ENCODE results near the gene COL4A1.

The COL4A1 gene

DNA sequence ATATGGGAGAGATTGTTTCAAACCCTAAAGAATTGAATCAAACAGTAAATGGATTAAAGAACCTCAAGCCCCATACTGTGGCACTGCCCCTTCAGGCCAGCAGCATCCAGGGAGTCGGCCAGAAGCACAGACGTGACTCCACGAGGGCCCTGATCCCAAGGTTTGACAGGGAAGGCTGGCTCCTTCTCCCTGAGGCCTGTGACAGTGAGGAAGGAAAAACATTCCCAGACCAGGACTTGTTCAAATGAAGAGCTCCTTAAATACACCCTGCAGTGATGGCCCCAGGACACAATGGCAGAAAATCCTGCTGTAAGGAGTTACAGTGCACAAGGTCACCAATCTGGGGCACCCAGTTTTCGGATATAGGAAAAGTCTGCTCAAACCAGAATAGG is 91.0 kb downstream of the COL4A1 start:
- DNase-seq = no peak

- no peak for DNase-seq
Measured at GRCh38 chr13:110215606-110216005, 91.4 kb downstream of the COL4A1 start.

GRCh38 chr13:110214637-110215036 is 92.3 kb downstream of the COL4A1 start:
- no peak for DNase-seq

DNA sequence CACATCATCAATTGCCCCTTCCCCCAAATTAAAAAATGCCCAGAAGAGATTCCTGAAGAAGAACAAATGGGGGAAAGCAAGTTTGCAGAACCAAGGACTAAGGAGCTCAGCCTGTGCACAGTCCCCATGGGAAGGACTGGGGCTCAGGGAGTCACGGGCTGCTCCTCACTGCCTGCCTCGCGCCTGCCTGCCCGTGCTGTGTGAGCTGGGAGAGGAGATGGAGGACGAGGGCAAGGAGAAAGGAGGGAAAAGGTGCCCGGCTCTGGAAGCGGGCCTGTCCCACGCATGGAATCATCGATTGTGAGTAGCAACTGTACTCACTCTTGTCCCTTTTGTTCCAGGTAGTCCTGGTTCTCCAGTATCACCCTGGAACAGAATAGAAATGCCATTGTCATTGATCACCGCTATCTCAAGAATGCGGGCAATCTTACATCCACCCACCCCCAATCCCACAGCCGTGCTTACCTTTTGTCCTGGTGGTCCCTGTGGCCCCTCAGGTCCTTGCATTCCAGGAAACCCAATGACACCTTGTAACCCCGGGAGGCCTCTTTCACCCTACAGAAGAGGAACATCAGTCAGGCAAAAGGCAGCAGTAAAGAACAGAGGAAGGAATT is 93.4 kb downstream of the COL4A1 start:
- no peak for DNase-seq

- no peak for DNase-seq
Measured at GRCh38 chr13:110212529-110212928, 94.4 kb downstream of the COL4A1 start.

GRCh38 chr13:110211735-110212134 is 95.2 kb downstream of the COL4A1 start:
- DNase-seq = no peak

- DNase-seq = no peak
Measured at GRCh38 chr13:110211046-110211445, 95.9 kb downstream of the COL4A1 start.

- DNase-seq = no peak
Measured at GRCh38 chr13:110210604-110210985, 96.4 kb downstream of the COL4A1 start.

DNA sequence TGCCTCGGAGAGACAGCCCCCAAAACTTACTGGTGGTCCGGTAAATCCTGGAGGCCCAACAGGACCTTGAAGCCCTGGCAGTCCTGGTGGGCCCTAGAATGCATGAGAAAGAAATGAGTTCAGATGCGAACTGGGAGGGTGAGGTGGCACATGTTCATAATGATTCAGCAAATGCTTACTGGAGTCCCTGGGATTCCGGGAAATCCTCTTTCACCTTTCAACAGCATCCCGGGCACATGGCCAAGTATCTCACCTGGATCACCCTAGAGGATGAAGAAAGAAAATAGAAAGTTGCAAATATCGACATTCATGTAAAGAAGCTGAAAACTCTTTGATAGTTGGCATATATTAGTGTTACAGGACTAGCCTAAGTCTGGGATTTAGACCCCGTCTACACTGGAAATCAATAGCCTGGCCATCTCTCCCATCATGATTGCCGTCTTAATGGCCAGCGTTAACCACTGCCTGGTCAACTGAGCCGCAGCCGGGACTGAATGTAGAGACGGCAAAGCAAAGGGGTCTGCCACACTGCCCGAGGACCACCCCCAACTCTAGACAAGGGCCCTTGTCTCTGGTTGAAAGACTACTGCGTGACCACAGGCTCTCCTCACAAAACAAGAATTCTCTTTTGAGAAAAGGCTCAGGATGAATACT is 96.9 kb downstream of the COL4A1 start:
- DNase-seq = no peak

- no peak for DNase-seq
Measured at GRCh38 chr13:110208116-110208515, 98.8 kb downstream of the COL4A1 start.

DNA sequence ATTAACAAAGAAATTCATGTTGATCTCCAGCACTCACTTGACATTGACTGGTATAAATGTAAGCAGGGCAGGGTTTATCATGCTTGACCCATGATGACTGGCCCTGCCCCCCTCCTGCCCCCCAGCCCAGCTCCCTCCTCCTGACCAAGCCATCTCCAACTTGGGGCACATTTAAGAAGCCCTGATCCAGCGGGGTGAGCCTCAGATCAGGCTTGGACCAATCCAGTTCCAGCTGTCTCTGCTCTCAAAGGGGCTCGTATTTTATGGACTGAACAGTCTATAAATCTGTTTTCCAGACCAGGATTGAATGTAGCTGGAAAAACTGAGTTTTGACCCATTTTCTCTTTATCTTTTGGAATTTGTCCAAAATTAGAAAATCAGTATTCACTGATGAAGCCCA is 100.0 kb downstream of the COL4A1 start:
- no peak for DNase-seq

- no peak for DNase-seq
Measured at GRCh38 chr13:110206185-110206584, 100.8 kb downstream of the COL4A1 start.

GRCh38 chr13:110201114-110201513 is 105.8 kb downstream of the COL4A1 start:
- DNase-seq = no peak

- DNase-seq = no peak
Measured at GRCh38 chr13:110200276-110200870, 106.6 kb downstream of the COL4A1 start.

DNA sequence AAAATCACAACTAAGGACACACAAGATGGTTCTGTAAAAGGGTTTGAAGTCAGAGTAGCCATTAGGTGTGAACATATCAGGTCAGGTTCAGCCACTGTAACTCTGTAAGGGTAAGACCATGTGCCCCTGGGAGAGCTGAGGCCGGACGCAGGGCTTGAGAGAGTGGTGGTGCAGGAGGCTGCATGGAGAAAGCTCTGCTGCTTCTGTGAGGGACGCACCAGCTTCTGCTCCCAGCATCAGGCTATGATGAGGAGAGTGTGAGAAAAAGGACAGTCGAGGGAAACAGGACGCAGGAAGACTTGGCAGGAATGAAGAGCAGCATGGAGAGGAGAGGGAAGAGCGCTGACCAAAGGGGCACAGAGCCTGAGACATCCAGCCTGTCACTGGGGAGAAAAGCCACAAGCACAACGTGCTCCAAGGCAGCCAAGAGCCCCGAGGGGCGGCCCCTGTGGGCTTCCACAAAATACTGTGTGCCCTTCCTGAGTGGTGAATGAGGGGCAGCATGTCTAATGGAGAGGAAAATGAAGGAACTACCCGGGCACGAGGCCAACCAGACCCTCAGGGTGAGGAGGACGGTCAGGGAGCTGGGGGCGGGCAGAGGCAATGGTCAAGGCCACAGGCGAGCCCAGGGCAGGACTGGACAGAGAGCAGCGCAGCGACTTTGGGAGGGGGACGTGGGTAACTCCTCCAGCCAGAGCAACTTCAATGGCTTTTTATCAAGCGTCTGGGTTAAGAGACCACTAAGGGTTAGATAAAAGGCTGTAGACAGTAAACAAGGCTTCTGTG is 107.7 kb downstream of the COL4A1 start:
- no peak for DNase-seq

- DNase-seq = no peak
Measured at GRCh38 chr13:110197471-110197870, 109.5 kb downstream of the COL4A1 start.

DNA sequence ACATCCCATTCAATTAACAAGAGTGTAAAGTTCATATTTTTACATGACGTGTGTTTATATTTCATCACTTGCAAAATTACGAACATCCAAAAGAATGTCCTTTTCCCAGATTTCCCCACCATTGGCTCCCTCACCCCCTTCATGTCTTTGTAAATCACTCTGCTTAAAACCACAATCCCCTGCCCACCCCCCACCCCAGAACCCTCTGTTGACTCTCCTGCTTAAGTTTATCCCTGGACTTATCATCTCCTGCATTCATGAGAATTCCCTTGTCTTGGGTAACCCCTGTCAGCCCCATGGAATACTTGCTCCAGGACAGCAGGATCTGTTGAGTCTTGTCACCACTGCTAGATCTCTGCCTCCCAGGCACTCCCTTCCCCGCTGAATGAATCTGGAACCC is 109.9 kb downstream of the COL4A1 start:
- no peak for DNase-seq

- no peak for DNase-seq
Measured at GRCh38 chr13:110195547-110196485, 111.1 kb downstream of the COL4A1 start.

DNA sequence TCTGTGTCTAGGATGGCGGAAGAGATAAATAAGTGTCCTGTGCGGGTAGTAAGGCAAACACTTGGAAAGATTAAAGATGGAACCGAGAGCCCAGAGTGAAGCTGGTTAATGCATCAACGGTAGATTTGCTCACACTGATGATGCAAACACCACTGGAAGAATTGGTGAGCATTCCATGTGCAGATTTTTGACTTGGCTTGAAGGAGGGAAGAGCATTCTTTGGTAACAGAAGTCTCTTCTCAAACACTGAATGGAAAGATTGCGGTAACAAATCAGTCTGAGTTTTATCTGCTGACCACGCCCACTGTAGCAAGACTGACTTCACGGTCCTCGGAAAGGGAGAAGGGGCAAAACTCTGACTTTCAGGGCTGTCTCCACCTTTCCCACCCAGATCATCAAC is 112.5 kb downstream of the COL4A1 start:
- no peak for DNase-seq

DNA sequence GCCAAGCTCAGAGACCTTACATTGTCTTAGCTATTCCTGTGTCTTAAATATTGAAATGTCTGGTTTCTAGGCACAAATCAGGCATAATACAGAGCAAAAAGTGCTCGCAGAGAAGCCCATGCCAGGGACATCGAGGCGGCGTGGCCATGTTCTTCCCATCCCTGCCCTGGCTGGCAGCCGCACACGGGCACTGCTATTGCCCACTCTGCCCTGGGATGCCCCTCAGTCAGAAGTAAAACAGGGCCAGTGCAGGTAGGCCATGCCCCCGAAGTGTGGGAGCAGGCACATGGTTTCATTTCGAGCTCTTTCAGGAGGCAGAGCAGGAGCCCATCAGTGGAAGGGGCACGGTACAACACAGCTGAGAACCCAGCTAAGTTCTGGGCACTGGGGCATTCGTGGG is 113.5 kb downstream of the COL4A1 start:
- DNase-seq = no peak

DNA sequence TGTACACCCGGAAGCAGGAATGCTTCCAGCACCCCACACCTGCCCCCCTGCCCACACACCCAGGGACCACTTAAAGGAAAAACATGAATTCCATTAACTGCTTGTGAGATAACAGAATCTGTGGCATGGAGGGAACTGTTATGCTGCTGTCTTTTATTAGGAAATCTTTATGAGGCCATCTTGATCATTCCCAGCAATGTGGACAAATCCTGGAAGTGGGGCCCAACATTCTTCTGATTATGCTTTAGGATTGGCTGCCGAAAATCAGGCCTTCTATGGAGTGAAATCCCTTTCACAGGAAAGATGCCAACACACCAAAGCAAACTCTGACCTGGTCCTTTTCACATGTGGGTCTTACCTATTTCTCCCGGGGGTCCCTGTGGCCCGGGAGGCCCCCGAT is 114.5 kb downstream of the COL4A1 start:
- DNase-seq = no peak

DNA sequence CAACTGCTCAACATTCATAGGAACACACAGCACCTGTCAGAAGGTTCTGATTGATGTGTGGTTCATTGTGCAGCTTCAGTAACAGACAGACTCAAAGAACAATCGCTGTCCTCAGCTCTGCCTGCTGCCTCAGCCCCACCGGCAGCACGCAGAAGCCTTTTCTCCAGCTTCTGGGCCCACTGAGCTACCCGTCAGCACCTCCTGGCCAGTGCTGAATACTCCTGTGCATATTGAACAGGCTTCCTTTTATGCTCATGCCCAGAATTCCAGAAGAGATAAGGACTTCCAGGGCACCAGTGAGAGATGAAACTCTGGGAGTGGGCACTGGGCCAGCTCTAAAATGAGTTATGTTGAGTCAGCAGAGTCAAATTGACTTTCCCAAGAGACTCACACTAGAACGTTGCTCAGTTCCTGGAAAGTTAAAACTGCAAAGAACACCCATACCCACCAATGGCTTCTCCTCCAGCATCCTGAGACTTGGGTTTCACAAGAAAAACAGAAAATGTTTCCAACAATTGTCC is 119.3 kb downstream of the COL4A1 start:
- no peak for DNase-seq

All from DMS79 (cell line).